GM19397 (cell line): ENCODE results near the gene UBE2U.
"Not testable (repeated sequence)": the region's sequence is repeated elsewhere in the genome, so short reads cannot be mapped to it uniquely, and the experiment has no call there.

Experiments used
- ATAC-seq: cut with Tn5 transposase; IDR thresholded peaks from one replicate; pipeline ENCODE4 v1.9.1; 2021; ENCODE audit warnings: mild to moderate bottlenecking, moderate library complexity; ENCODE audit not compliant: unreplicated experiment

Gene UBE2U

GRCh38 chr1:64187646-64188045 is 15.8 kb upstream of the UBE2U start:
- ATAC-seq, result no peak

DNA sequence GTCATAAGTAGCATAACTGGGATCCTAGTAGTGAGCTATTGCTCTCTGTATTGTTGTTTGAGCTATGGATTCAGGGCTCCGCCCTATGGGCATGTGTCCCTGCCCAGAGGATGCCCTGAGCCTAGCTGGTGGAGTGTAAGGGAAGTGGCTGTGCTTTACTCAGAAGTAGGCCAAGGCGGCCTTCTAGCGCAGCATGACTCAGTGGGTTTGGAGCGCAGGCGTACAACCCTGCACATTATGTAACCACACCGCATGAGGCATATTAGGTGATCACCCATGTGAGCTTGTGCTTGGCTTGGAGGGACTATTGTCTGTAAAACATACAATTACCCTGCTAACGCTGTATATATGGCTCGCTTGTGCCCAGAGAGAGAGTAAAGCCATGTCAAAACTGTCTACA is 11.1 kb upstream of the UBE2U start:
- ATAC-seq, result no peak

GRCh38 chr1:64194168-64195080 is 9.0 kb upstream of the UBE2U start:
- no peak for ATAC-seq

DNA sequence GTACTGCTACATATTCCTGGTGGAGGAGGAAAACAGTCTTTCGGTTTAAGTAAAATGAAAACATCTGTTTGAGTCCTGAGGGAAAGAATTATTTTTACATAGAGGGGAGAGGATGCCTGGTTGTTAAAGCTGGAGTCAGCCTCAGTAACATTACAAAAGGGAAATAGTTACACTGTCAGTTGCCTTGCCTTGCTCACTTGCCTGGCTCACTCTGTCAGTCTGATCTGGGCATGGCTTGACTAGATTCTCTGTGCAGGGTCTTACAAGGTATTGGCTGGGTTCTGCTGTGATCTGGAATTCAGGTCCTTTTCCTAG is 8.4 kb upstream of the UBE2U start:
- no peak for ATAC-seq

DNA sequence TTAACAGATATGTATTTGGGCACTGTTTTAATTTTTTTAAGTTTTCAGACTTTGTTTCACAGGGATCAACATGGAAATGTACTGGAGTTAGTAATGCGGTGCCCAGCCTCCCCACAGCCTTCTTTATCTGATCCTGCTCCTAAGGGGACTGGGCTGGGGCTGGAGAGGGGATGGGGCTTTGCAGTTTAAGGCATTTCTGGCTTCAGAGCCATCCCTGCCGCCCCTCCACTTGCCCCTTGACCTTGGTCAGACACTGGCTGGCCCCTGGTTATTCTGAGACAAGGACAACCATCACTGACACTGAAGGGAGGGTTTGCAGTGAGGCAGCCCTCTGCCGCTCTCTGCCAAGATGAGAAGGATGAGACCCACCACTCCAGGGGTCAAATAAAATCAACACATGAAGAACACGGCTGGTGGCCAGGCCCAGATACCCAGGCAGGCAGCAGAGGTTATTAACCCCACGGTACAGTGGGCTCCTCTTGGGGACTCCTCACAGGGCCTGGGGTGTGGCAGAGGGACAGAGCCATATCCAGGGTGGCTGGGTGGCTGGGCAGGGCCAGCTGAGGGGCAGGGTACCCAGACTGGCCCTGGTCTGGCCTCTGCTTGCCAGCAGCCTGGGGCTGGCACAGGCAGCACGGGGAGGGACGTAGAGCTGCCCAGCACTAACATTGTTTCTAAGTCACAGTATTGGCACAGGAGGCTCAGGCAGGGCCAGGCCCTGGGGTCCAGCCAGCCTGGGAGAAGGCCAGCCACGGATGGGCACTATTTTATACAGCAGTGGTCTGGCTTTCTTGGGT is 7.2 kb upstream of the UBE2U start:
- no peak for ATAC-seq

- ATAC-seq, result no peak
Measured at GRCh38 chr1:64197076-64197475, 6.3 kb upstream of the UBE2U start.

GRCh38 chr1:64199154-64199553 is 4.3 kb upstream of the UBE2U start:
- no peak for ATAC-seq

DNA sequence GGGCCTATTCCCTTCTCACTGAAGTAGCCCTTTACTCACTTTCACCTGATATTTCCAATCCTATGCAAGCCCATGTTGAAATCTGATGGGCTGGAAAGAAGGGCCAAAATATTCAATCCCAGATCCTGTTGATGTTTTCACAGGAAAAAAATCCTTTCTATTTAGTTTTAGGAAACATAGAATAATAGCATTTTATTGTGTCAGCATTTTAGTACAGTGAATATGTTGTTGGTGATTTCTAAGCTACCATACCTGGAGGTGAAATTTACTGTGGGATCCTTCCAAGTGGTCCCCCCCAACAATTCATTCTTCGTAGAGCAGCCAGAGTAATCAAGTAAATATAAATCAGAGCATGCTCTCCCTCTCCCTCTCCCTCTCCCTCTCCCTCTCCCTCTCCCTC is 3.4 kb upstream of the UBE2U start:
- no peak for ATAC-seq

- ATAC-seq, result no peak
Measured at GRCh38 chr1:64209221-64209620, 5.8 kb downstream of the UBE2U start.

- no peak for ATAC-seq
Measured at GRCh38 chr1:64212031-64212430, 8.6 kb downstream of the UBE2U start.

GRCh38 chr1:64215576-64215975 is 12.2 kb downstream of the UBE2U start:
- ATAC-seq, result no peak

DNA sequence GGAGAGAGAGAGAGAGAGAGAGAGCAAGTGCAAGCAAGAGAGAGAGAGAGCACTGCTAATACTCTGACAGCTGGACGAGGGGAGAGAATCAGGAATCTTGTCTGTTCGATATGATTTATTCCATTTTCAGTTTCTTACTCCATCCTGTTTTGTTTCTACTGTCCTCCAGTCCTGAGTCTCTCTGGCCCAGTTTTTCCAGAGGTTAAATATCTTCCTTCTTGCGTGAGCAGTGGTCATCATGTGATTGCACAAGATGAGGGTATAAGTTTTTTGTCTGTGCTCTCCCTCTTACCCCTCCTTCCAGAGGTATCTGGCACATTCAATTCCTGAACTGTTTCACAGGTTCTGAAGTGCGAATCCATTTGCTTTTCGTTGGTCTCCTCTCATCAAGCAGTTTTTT is 16.8 kb downstream of the UBE2U start:
- ATAC-seq, result no peak

- no peak for ATAC-seq
Measured at GRCh38 chr1:64223329-64224151, 20.1 kb downstream of the UBE2U start.

GRCh38 chr1:64224236-64224635 is 20.8 kb downstream of the UBE2U start:
- ATAC-seq, result not testable (repeated sequence)

DNA sequence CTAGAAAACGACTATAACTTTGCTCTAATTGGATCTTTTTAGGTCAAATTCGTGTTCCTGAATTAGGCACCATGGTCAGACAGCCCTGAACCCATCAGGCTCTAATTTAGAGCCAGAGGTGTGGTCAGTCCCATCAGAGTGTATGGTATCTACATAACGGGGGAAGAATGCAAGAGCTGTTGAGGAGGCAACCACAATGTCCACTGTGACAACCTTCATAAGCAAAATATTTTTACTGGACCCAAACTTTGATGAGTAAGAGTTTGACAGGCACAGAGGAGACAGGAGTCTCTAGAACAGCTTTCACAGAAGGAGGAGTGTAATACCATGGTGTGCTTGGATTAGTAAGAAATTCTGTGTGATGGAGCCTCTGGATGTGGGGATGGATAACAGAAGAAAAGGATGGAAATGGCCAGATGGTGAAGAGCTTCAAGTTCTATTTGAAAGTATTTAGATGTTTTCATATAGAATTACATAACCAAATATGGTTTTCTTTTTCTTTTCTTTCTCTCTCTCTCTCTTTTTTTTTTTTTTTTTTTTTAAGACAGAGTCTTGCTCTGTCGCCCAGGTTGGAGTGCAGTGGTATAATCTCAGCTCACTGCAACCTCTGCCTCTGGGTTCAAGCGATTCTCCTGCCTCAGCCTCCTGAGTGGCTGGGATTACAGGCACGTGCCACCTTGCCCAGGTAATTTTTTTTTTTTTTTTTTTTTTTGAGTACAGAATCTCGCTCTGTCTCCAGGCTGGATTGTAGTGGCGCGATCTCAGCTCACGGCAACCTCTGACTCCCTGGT is 24.9 kb downstream of the UBE2U start:
- ATAC-seq, result no peak

DNA sequence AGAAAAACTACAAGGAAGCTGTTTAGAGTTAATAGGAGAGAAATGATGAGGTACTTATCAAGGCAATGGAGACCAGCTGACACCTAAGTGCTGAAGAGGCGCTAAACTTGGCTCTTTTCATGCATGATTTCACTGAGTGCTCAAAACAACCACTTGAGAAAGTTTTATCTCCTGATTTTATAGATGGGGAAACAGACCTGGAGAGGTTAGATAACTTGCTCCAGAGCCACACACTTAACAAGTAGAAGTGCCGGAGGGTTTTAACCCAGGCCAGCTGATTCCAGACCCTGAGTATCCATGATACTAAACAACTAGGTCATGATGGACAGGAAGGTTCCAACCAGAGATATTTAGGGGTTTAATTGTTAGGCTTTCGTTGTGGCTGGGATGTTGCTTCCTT is 25.9 kb downstream of the UBE2U start:
- ATAC-seq, result no peak

- no peak for ATAC-seq
Measured at GRCh38 chr1:64231153-64231552, 27.7 kb downstream of the UBE2U start.

GRCh38 chr1:64231654-64232053 is 28.2 kb downstream of the UBE2U start:
- ATAC-seq, result no peak

DNA sequence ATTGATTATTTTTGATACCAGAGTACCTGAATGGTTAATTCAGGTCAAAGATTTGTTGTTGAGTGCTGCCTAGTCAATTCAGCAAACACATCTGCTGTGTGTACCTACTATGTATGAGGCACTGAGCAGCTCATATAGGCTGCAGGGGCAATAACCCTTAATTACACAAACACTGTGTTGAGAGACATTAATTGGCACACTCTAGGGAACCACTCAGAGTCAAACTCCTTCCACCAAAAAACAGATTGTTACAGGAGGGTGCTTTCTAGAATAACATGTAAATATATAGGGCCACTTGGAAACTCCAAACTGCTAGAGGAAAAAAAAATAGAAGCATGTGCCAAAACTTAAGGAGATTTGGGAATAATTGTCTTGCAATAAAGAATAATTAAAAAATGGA is 31.3 kb downstream of the UBE2U start:
- no peak for ATAC-seq

- no peak for ATAC-seq
Measured at GRCh38 chr1:64235181-64235580, 31.8 kb downstream of the UBE2U start.

- no peak for ATAC-seq
Measured at GRCh38 chr1:64235910-64236309, 32.5 kb downstream of the UBE2U start.
